Stimulated activated CD8-positive, alpha-beta memory T cell treated with anti-CD3 and anti-CD28 coated beads, Interleukin-12 subunit alpha, Interleukin-12 subunit beta, amount 100 ng/mL, for 24 hours (primary cell): ENCODE measurements around the gene RBBP7.

Experiments used
- DNase-seq: peaks from one replicate; pipeline ENCODE4 v3.0.0-alpha.2; 2020; ENCODE audit errors: extremely low read depth

RBBP7 gene

GRCh38 chrX:16826207-16826606 lies 44.0 kb downstream of the RBBP7 start:
- DNase-seq, result no peak

DNA sequence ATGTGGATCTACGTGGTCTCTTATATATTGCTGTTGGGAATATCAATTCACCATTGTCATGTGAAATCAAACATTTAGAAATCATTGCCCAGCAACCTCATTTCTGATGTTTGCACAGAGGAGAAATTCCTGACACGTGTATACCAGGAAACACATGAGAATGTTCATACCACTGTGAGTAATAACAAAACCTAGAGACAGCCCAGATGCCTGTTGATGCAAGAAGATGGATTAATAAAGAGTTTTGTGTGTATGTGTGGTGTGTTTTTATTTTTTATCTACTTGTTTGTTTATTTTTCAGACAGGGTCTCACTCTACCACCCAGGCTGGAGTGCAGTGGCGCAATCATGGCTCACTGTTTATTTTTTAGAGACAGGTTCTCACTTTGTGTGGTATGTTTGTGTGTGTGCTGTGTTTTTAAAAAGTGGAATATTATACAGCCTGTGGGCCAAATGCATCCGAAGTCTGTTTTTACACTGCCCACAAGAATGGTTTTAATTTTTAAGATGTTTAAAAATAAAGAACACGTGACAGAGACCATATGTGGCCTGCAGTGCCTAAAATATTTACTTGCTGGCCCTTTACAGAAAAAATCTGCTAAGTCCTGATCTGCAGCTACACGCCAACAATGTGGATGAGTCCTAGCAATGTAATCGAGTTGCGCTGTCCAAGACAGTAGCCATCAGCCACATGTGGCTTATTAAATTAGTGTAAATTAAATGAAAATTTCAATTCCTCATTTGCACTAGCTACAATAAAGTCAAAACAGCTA lies 44.7 kb downstream of the RBBP7 start:
- DNase-seq, result no peak

DNA sequence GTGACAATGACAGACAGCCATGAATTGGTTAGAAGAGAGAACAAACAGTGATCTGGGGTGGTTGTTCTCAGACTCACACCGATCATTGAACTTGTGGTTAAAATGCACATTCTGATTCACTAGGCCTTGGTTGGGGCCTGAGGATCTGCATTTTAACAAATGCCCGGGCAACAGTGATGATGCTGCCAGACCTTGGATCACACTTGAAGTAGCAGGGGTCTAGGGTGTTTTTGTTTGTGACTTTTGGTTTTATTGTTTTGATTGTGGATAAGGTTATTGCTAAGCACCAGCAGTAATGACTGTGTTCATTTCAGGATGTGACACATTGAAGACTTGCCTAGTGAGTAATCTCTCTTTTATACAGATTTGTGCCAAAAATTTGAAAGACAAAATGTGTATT lies 47.4 kb downstream of the RBBP7 start:
- DNase-seq, result no peak

- no peak for DNase-seq
These were observed 50.5 kb downstream of the RBBP7 start for GRCh38 chrX:16819634-16820033.

- no peak for DNase-seq
These were observed 55.6 kb downstream of the RBBP7 start for GRCh38 chrX:16814597-16814996.

- DNase-seq, result no peak
These were observed 62.1 kb downstream of the RBBP7 start for GRCh38 chrX:16807976-16808542.

DNA sequence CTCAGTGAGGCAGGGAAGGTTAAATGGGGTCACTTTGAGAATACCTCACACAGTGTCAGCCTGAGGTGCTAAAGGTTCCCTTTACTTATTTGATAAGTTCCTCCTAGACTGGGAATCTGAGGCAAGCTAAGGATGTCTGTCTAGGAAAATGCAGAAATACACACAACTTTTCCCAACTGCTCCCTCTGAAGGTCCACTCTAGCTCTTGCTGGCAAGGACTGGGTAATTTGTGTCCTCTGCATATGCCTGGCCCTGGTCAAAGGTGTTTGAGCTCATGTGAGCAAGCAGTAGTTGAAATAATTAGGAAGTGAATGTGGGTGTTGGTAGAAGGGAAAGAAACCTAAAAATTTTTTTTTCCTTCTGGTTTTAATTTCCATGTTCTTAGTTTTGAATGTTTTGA lies 62.6 kb downstream of the RBBP7 start:
- DNase-seq, result no peak

GRCh38 chrX:16804923-16805464 lies 65.2 kb downstream of the RBBP7 start:
- DNase-seq, result no peak

DNA sequence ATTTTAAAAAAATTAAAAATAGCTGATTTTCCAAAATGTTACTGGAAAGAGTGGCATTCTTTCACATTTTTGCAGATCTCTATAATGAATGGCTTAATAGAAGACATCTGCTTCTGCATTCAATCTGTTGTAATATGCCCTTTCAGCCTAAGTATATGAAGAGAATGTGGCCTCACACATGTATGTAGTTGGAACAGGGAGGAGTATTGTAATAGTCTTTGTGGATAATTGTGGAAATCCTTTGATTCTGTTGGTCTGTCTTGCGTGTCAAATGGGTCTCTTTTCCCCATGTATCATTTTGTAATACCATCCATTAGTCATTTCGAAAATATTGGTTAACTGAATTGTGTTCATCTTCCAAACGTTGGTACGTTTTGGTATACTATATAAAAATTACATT lies 72.3 kb downstream of the RBBP7 start:
- DNase-seq, result no peak

- no peak for DNase-seq
These were observed 72.8 kb downstream of the RBBP7 start for GRCh38 chrX:16797358-16797757.

DNA sequence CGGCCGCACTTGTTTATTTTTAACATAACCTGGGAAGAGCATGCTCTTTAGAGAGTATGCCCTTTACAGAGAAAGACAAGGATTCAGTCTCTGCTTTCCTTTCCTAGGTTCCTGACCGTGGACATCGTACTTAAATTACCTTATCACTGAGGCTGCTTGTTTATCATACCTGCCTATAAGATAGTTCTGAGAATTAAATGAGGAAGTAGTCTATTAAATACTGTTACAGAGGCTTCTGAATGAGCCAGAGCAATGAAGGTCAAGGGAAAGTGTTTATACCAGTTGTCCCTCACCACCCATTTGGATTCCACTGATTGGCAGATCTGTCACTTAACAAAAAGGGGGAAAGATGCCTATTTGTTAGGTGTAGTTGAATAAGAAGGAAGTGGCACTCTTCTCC lies 73.9 kb downstream of the RBBP7 start:
- DNase-seq, result no peak
